HL-60/S4 treated with retinoic acid at 250 ng/mL for 4 days and 3 days (cell line): ENCODE measurements around the gene AHSA1.

Experiments used
- in situ Hi-C: fragments of 300-500 bp; cut with MboI; formaldehyde crosslinking; loops from 2 replicates; pipeline ENCODE4 v1.7.0; 2022; ENCODE audit warnings: low sequenced_read_pairs

The AHSA1 gene

GRCh38 chr14:77470224-77470870 lies 12.5 kb downstream of the AHSA1 start:
- in situ Hi-C loops = no loop called here

- in situ Hi-C loops = no loop called here
These were observed 16.0 kb downstream of the AHSA1 start for GRCh38 chr14:77473921-77474320.

- in situ Hi-C loops = no loop called here
These were observed 16.7 kb downstream of the AHSA1 start for GRCh38 chr14:77474479-77475177.

GRCh38 chr14:77475432-77476115 lies 17.7 kb downstream of the AHSA1 start:
- in situ Hi-C loops = no loop called here

GRCh38 chr14:77478029-77478428 lies 20.1 kb downstream of the AHSA1 start:
- in situ Hi-C loops = no loop called here

GRCh38 chr14:77478796-77479195 lies 20.9 kb downstream of the AHSA1 start:
- in situ Hi-C loops = no loop called here

GRCh38 chr14:77482422-77482821 lies 24.5 kb downstream of the AHSA1 start:
- in situ Hi-C loops = no loop called here

GRCh38 chr14:77485256-77485655 lies 27.4 kb downstream of the AHSA1 start:
- in situ Hi-C loops = no loop called here

GRCh38 chr14:77485901-77486678 lies 28.2 kb downstream of the AHSA1 start:
- in situ Hi-C loops = no loop called here

GRCh38 chr14:77488558-77488957 lies 30.7 kb downstream of the AHSA1 start:
- in situ Hi-C loops = no loop called here

GRCh38 chr14:77489041-77489440 lies 31.1 kb downstream of the AHSA1 start:
- in situ Hi-C loops = no loop called here

- in situ Hi-C loops = no loop called here
These were observed 32.6 kb downstream of the AHSA1 start for GRCh38 chr14:77490347-77490986.

GRCh38 chr14:77491056-77491455 lies 33.2 kb downstream of the AHSA1 start:
- in situ Hi-C loops = no loop called here

GRCh38 chr14:77495334-77495733 lies 37.4 kb downstream of the AHSA1 start:
- in situ Hi-C loops = no loop called here

GRCh38 chr14:77498120-77498979 lies 40.5 kb downstream of the AHSA1 start, which contains the start of gene ISM2:
TSS of gene ISM2 (minus strand) at chr14:77498816. CDS start at chr14:77498793, 23 bp downstream.
- in situ Hi-C loops = no loop called here

- in situ Hi-C loops = no loop called here
These were observed 41.2 kb downstream of the AHSA1 start for GRCh38 chr14:77498984-77499527.

GRCh38 chr14:77502109-77502782 lies 44.4 kb downstream of the AHSA1 start:
- in situ Hi-C loops = no loop called here

- in situ Hi-C loops = no loop called here
These were observed 45.2 kb downstream of the AHSA1 start for GRCh38 chr14:77503138-77503537.

GRCh38 chr14:77505031-77505430 lies 47.1 kb downstream of the AHSA1 start:
- in situ Hi-C loops = no loop called here
